WTC11 (cell line): ENCODE data around the gene PDCD1.

Experiments used
- CREB1 ChIP-seq: sonication (generic); formaldehyde crosslinking; IDR thresholded peaks from 2 replicates; pipeline ENCODE4 v1.8.0; 2023; ENCODE audit warnings: mild to moderate bottlenecking, missing genetic modification reagents
- NFYB ChIP-seq: sonication (generic); formaldehyde crosslinking; conservative IDR thresholded peaks from 2 replicates; pipeline ENCODE4 v1.8.0; 2022; ENCODE audit warnings: low read depth, missing genetic modification reagents
- NR1H2 ChIP-seq: sonication (generic); formaldehyde crosslinking; IDR thresholded peaks from 2 replicates; pipeline ENCODE4 v1.9.0; 2021; ENCODE audit warnings: mild to moderate bottlenecking, moderate library complexity, missing genetic modification reagents
- NR3C1 ChIP-seq: sonication (generic); formaldehyde crosslinking; conservative IDR thresholded peaks from 2 replicates; pipeline ENCODE4 v1.8.1; 2023; ENCODE audit warnings: low read depth, mild to moderate bottlenecking, missing genetic modification reagents
- ZNF232 ChIP-seq: sonication (generic); formaldehyde crosslinking; IDR thresholded peaks from 2 replicates; pipeline ENCODE4 v1.8.0; 2022; ENCODE audit warnings: mild to moderate bottlenecking, missing genetic modification reagents
- TF ChIP-seq, protein P1 (sequence below): fragments of 200-600 bp; IDR thresholded peaks from 2 replicates; pipeline ENCODE4 v1.8.0; 2022; ENCODE audit warnings: antibody characterized with exemption
- TF ChIP-seq, protein P2 (sequence below): fragments of 250-450 bp; sonication (Bioruptor Pico); IDR thresholded peaks from 2 replicates; pipeline ENCODE4 v1.9.0; 2021; ENCODE audit warnings: mild to moderate bottlenecking
- TF ChIP-seq, protein P3 (sequence below): sonication (generic); formaldehyde crosslinking; IDR thresholded peaks from 2 replicates; pipeline ENCODE4 v1.8.0; 2023; ENCODE audit warnings: mild to moderate bottlenecking, missing genetic modification reagents
- TF ChIP-seq, protein P4 (sequence below): sonication (generic); formaldehyde crosslinking; IDR thresholded peaks from 2 replicates; pipeline ENCODE4 v1.8.1; 2023; ENCODE audit warnings: mild to moderate bottlenecking, missing genetic modification reagents, moderate library complexity
- TF ChIP-seq, protein P5 (sequence below): sonication (generic); formaldehyde crosslinking; IDR thresholded peaks from 2 replicates; pipeline ENCODE4 v1.8.1; 2023; ENCODE audit warnings: mild to moderate bottlenecking, moderate library complexity, missing genetic modification reagents

DNA sequence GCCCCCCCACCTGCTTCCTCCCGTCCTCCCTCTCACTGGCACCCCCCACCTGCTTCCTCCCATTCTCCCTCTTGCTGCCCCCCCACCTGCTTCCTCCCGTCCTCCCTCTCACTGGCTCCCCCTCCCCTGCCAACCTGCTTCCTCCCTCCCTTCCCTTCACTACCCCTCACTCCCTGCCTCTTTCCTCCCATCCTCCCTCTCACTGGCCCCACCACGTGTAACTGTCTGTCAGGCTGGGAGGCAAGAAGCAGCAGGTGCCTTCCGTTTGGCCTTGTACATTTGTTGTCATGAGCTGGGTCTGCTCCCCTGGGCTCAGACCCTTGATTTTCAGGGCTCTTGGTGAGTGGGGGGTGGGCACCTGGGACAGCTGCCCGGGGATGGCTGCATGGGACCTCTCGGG is 29.9 kb upstream of the PDCD1 start:
- TF ChIP-seq ZNF232 (CRISPR knock-in tag) (no peak), NR1H2 (no peak), NFYB (no peak), NR3C1 (no peak), CREB1 (no peak)
- TF ChIP-seq, protein P1, sequence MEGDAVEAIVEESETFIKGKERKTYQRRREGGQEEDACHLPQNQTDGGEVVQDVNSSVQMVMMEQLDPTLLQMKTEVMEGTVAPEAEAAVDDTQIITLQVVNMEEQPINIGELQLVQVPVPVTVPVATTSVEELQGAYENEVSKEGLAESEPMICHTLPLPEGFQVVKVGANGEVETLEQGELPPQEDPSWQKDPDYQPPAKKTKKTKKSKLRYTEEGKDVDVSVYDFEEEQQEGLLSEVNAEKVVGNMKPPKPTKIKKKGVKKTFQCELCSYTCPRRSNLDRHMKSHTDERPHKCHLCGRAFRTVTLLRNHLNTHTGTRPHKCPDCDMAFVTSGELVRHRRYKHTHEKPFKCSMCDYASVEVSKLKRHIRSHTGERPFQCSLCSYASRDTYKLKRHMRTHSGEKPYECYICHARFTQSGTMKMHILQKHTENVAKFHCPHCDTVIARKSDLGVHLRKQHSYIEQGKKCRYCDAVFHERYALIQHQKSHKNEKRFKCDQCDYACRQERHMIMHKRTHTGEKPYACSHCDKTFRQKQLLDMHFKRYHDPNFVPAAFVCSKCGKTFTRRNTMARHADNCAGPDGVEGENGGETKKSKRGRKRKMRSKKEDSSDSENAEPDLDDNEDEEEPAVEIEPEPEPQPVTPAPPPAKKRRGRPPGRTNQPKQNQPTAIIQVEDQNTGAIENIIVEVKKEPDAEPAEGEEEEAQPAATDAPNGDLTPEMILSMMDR, result no peak
- TF ChIP-seq, protein P2, sequence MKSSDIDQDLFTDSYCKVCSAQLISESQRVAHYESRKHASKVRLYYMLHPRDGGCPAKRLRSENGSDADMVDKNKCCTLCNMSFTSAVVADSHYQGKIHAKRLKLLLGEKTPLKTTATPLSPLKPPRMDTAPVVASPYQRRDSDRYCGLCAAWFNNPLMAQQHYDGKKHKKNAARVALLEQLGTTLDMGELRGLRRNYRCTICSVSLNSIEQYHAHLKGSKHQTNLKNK (CRISPR knock-in tag), result no peak
- TF ChIP-seq, protein P3, sequence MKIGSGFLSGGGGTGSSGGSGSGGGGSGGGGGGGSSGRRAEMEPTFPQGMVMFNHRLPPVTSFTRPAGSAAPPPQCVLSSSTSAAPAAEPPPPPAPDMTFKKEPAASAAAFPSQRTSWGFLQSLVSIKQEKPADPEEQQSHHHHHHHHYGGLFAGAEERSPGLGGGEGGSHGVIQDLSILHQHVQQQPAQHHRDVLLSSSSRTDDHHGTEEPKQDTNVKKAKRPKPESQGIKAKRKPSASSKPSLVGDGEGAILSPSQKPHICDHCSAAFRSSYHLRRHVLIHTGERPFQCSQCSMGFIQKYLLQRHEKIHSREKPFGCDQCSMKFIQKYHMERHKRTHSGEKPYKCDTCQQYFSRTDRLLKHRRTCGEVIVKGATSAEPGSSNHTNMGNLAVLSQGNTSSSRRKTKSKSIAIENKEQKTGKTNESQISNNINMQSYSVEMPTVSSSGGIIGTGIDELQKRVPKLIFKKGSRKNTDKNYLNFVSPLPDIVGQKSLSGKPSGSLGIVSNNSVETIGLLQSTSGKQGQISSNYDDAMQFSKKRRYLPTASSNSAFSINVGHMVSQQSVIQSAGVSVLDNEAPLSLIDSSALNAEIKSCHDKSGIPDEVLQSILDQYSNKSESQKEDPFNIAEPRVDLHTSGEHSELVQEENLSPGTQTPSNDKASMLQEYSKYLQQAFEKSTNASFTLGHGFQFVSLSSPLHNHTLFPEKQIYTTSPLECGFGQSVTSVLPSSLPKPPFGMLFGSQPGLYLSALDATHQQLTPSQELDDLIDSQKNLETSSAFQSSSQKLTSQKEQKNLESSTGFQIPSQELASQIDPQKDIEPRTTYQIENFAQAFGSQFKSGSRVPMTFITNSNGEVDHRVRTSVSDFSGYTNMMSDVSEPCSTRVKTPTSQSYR (CRISPR knock-in tag), result no peak
- TF ChIP-seq, protein P4, sequence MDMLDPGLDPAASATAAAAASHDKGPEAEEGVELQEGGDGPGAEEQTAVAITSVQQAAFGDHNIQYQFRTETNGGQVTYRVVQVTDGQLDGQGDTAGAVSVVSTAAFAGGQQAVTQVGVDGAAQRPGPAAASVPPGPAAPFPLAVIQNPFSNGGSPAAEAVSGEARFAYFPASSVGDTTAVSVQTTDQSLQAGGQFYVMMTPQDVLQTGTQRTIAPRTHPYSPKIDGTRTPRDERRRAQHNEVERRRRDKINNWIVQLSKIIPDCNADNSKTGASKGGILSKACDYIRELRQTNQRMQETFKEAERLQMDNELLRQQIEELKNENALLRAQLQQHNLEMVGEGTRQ (CRISPR knock-in tag), result no peak
- TF ChIP-seq, protein P5, sequence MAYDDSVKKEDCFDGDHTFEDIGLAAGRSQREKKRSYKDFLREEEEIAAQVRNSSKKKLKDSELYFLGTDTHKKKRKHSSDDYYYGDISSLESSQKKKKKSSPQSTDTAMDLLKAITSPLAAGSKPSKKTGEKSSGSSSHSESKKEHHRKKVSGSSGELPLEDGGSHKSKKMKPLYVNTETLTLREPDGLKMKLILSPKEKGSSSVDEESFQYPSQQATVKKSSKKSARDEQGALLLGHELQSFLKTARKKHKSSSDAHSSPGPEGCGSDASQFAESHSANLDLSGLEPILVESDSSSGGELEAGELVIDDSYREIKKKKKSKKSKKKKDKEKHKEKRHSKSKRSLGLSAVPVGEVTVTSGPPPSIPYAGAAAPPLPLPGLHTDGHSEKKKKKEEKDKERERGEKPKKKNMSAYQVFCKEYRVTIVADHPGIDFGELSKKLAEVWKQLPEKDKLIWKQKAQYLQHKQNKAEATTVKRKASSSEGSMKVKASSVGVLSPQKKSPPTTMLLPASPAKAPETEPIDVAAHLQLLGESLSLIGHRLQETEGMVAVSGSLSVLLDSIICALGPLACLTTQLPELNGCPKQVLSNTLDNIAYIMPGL (CRISPR knock-in tag), result no peak
